NCI-H1417 treated with DMSO at 0.1 percent for 48 hours (cell line): Measurements from ENCODE around the gene TLE3.
A peak's percentile ranks its signal among the peaks of the same experiment; 100 is the strongest.

Experiments
- DNase-seq: peaks from one replicate; lab custom pipeline; 2025; lab: John Stamatoyannopoulos, UW

The TLE3 gene

DNA sequence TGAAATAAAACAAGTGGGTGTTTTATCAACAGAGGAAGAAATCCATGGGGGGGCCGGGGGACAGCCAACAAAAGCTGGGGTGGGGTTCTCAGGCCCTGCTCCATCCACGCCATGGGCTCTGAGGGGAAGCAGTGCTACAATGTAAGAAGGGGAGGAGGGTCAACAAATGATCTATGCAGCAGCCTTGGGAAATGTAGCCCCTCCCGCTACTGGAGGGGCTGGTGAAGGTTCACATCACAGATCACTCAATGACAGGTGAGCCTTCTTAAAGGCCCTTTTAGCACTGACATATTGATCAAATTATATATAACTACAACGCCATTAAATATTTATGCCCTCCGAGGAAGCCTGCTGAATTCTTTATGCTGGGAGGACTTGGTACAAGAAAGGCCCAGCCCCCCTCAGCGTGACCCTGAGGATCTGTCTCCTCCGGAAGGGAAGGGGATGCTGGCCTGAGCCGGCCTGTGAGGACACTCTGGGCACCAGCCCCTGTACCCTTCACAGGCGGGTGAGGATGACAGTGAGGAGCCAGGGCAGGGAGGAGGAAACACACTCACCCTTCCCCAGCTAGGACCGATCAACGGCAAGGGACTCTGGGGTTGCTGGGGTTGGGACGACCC is 15.3 kb downstream of the TLE3 start:
- DNase-seq, result no peak

DNA sequence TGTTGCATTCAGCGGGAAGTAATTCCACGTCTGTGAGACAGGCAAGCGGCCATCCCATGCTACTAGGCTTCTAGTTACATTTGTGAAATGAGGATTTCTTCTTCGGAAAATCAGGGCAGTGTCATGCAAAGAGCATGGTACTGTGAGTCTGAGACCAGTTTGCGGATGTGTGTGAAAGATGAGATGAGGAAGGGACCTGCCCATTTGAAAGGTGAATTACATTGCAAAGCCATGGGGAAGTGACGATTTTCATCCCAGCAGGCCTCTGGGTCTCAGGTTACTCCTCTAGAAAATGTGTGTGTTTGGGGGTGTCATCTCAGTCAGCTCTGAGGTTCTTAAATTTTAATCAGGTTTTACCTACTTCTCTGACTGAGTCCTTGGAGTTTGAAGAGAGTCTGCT is 16.1 kb downstream of the TLE3 start:
- DNase-seq, result no peak

DNA sequence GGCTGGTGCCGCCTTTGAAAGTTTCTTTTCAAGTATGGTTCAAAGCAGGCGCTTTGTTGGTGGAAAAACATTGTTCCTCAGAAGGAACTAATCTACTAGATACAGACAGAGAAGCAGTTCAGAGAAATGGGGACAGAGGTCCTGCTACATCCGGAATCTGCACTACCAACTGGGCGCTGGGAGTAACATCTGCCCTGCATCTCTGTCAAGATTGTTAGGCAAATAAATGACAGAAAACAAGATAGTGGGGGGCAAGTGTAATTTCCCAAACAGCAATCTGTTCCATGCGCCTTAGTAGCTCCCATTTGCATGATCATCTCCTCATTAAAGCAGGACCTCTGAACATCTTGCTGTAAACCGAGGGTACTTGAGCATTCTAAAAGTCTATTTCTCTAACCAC is 17.4 kb downstream of the TLE3 start:
- DNase-seq, result no peak

DNA sequence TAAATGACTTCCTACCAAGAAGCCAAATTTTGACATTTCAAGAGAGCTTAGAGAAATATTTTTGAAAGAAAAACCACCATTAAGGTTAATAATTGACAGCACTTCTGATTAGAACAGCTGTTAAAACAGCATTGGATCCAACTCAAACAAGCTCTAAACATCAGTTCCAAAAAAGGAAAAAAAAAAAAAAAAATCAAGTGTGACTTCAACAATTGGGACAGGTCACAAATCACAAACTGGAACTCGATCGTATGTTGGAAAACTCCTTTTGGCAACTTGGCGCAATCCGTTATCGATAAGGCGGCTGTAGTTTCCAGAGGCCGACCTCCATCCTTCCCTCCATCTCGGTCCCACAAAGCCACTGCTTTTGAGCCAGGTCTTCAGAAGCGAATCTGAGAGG is 17.8 kb downstream of the TLE3 start:
- no peak for DNase-seq

DNA sequence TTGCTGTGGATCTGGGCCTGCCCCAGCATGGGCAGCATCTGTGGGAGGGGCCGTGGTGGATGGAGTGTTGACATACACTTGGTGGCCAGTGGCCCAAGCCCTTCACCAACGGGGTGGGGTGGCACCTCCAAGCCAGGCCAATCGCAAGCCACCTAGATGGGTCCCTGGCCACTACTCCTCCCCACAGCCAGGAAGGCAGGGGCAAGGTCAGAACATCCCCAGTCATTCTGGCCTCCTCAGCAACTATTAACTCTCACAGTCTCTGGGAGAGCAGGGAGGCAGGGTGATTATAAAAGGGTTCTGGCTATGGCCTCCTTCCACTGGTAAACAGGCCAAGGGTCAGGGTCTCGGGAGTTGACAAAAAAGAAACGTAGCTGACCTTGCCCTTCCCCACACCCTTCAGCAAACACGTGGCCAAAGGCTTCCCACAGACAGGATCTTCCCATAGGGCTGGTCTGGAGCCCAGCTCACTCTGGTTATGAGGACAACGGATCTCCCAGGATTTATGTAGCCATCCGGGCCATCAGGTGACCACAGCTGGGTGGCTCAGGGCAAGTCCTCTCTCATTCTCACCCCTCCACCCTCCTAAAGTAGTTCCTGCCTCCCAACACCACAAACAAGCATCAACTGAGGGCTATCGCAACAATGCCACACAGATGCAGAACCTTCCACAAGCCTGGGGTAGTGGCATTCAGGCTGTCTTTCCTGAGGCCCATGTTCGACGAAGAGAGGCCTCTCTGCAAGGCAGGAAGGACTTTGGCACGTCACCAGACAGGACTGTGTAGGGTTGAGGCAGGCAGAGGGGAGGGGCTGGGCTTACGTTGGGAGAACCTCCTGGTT is 18.9 kb downstream of the TLE3 start:
- no peak for DNase-seq

DNA sequence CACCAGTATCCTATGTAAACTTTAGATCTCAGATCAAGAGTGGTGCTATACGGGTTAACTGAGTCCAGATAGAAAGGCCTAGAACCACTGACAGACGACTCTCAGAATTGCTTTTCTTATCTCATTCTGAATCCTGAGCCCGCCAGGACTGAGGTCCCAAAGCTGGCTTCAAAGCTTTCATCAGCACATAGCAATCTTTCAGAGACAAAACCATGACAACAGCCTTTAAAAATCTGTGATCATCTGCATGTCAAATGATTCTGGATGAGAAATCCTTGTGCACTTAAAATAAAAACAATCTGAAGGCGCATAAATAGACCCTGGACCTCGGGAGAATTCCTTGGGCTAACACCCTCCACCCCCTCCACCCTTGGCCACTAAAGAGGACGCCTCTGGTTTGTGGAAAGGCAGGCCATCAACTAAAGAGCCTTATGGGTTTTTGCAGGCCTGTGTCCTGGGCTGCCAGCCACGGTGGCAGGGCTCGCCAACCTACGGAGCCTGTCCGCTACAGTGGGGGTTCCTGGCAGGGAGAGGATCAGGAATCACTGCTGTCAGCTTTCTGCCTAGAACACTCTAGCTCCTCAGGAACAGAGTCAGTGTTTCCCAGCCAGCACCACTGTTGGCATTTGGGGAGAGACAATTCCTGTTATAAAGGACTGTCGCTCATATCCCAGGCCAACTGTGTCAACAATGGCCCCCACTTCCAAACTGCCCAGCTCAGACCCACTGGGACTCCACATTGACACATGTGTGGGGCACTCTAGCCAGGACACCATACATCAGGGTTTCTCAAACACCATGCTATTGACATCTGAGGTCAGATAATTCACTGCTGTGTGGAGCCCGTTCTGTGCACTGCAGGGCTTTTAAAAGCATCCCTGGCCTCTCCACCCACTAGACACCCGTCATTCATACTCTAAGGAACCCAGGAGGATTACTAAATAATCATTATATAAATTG is 20.2 kb downstream of the TLE3 start:
- no peak for DNase-seq

DNA sequence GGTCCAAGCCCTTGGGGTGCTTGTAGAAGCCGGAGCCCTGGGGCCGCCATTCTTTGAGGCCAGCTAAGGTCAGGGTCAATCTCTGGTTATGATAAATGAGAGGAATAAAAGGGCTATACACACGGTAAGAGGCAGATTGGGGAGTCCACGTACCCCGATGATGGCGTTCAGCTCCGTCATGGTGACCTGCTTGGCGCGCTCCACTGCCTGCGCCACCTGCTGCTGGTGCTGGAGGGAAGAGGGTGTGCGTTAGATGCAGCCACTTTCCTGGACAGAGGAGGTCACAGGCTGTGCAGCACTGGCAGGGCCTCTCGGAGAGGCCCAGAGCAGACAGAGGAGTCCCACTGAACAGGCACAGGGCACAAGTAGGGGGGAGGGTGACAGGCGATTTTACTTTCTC is 23.3 kb downstream of the TLE3 start:
- DNase-seq, result no peak

DNA sequence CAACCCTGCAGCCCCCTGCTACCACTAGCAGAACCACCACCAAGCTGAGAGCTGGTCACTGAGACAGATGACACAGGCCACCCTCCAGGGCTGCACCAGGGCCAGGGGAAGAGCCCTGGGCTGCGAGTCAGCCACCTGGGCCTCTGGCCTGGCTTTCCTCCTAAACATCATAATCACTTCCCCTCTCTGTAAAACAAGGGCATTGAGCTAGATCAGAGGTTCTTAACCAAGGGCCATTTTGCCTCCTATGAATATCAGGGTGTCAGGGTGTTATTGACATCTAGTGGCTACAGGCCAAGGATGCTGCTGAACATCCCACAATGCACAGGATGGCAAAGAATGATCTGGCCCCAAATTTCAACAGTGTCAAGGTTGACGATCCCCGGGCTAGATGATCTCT is 25.2 kb downstream of the TLE3 start:
- no peak for DNase-seq

DNA sequence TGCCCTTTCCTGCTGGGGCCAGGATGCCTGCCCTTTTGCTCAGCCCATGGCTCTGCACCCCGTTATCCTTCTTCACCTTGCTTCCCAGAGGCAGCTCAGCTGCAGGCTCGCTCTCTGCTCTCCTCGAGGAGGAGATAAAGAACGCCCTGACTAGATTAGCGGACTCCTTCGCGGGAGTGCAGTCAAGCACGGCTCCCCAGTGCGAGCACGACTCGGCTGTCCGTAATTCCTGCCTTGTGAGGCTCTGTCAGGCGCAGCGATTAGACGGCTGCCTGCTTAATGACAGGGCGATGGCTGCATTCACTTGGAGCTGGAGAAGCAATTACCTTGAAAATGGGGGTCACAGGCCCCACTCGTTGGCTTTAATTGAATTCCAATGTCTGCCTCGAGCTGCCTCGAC is 25.9 kb downstream of the TLE3 start:
- no peak for DNase-seq

DNA sequence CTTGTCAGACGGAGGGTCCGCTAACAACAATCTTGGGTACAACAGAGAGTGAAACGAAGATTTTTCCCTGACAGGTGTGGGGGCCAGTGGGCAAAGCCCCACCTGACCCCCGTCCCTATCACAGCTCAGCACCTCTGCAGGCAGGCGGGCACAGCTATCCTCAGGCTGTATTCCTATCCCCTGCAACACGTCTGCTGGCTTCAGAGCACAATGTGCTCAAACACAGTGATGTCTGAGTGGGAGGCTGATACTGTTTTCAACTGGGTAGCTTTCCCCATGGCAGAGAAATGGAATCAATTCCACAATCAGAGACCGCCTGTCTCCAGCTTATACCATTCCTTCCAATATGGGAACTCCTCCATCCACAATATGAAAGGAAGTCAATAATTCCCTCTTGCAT is 28.0 kb downstream of the TLE3 start:
- DNase-seq, result no peak

DNA sequence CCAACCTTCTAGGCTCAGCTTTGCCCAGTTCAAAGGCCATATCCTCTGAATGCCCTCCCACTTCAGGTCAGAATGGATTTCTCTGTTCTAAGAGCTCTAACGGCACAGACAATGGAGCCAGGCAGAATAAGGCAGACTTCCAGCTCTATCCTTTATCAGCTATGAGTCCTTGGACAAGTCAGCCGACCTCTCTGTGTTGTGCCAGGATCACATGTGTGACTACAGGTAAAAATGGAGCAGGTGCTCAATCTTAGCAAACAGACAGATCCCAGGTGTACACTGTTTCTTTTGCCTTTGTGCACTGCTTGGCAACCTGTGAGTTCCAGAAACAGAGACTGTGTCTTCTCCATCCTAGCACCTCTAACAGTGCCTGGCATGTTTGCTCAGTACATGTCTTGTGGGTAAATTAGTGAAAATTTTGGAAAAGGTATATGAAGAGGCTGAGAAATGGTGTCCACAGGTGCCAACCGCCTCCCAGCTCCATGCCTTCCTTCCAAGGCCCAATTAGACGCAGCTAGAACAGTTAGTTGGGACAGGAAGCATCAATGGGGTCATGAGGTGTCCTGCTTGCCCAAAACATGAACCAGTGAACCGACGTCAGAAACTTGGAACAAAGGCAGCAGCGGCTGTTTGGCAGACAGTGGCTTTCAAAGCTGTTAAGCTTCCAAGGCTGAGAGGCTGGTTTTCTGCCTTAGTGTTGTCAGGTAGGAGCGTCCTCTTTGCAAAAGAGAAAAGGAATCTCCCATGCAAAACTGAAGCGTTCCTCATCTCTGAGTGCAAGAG is 28.7 kb downstream of the TLE3 start:
- DNase-seq, result no peak

DNA sequence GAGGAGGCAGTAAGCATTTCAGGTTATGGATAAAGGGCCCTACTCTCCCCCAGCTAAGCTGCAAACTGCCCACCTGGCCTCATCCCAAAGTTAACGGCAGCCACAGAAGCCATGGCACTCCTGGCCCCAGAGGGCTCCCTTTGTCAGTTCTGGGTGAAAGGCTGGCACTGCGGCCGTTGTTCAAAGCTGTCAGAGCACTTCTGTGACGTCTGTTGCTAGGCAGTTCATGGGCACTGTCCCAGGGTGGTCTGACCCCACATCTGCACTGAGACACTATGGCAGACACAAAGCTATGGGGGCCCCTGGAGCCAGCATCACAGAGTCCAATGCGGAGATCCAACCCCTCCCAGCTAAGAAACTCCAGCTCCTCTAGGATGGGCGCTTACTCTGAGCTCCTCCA is 30.0 kb downstream of the TLE3 start:
- DNase-seq, result no peak

DNA sequence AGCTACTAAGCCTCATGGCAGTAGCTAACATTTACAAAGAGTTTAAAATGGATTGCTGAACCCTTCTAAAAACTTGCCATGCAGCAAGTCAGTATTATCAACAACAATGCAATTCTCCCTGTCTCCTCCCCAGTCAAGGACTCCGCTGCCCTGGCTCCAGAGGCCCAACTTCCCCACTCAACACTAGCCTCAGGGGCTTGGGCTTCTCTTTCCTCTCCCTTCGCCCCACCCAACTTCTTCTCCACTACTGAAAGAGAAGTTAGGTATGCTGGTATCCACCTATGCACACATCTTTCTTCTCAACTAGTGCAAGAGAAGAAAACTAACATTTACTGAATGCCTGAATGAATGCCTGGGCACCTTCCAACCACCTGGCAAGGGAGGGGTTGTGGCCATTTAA is 30.7 kb downstream of the TLE3 start:
- DNase-seq, result no peak

DNA sequence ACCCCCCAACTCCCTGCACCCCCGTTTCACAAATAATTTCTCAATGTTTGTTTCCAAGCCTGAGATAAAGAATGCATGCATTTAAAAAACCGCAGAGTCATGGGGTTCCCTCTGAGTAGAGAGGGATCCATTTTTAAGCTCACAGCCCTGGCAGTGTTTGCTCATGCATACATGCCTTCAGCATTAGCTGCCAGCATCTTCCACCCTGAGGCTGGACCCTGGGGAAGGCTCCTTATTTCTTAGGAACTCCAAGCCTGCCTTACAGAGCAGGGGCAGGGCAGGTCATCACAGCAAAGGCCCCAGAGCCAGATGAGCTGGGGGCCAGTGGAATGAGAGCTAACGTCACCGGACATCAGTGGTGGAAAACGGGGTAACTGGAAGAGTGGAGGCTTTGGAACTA is 31.3 kb downstream of the TLE3 start:
- no peak for DNase-seq

DNA sequence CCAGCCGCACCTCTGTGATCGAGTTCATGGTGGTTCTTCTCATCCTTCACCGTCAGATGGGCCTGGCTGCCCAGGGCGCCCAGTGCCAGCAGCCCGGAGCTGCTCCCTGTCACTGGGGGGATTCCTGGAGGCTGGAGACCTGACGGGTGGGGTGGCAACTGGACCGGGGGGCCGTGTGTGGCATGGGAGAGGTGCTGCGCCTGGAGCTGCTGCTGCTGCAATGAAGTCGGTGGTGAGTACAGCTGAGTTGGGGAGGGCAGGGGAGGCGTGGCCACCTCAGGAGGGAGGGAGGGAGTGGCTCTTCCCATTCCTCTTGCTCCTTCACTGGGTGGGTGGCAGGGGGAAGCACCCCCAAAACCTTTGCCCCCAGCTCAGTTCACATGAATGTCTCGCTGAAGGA is 31.7 kb downstream of the TLE3 start:
- DNase-seq, result no peak

DNA sequence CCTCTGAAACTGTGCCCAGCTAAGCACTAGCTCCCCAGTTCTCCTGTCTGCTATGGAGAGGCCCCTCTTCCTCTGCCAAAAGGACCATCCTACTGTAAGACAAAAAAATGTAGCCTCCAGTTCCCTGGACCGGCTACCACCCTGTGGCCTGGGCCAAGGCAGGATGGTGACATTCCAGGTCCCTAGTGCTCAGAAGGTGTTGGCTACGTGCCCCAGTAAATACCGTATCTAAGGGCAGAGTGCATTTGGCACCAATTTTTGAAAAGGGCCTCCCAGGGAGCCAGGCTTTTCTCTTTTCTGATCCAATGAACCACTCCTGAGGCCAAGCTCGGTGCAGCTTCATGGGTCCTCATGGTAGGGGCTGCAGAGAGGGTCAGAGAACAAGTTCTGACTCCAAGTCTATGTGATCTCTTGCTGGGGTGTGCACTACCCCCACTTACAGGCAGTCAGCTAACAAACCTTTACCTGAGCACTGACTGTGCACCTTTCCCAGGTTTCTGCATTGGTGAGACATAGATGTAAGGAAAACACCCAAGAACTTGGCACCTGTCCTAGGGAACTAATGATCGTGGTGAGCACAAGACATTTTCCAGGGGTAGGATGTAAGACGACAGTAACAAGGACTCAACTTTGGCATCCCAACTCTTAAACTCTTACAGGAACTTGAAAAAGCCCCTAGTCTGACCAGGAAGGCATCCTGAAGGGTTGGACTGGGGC is 32.6 kb downstream of the TLE3 start:
- DNase-seq, result no peak

DNA sequence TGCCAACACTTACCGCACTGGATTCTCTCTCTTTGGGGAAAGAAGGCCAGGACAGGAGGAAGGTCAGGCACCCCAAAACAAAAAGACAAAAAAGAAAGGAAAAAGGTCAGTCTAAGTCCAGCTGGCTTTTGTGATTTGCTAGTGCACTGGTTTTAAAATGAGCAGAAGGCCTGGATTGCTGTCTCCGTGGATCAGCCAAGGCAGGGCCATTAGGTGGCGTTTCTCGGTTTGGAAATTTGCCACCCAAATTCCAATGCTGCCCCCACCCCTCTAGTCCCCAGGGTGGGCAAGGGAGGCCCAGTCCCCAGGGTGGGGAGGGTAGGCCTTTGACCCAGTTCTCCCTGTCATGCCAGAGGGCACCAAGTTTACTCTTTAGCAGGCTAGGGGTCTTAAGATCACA is 33.3 kb downstream of the TLE3 start:
- DNase-seq, result no peak

DNA sequence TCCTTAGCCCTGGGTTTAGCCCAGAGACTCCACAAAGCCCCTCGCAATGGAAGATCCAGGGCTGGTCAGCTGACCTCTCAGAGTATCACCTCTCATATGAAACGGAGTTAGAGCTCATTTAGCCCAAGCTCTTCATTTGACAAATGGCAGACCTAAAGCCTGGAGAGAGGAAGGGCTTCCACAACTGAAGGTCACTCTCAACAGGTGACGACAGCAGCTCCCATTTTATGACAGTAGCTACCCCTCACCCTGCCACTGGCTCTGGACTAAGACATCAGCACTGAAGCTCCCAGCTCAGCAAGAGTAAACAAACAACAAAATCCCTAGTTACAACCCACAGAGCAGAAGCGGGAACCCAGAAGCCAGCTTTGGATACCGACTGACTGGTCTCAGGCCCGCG is 33.7 kb downstream of the TLE3 start:
- no peak for DNase-seq

DNA sequence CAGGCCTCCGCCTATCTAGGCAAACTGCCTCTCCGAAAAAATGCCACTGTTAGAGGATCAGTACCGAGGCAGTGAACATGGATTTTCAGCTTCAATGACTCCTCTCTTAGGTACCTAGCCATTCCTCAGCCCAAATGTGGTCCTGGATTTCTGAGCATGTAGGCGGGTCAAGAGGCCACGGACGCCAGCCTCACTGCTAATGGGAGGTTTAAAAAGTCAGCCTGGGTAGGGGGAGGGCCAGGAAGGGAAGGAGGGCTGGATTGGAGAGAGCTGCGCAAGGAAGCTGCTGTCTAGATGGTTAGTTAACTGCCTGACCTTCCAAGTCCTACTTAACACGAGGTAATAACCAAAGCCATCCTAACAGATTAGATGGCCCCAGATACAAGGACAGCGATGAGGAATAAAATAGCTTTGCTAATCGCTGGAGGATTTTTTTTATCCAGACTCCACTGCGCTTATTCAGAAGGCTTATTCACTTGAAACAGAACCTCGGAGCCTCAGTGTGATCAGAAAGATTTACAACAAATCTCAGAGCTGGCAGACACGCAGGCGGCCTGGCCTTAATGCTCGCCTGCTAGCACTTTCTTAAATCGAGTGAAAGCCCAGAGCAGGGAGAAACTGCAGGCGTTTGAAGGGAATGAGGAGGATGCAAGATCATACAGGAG is 34.3 kb downstream of the TLE3 start:
- DNase-seq, result no peak

DNA sequence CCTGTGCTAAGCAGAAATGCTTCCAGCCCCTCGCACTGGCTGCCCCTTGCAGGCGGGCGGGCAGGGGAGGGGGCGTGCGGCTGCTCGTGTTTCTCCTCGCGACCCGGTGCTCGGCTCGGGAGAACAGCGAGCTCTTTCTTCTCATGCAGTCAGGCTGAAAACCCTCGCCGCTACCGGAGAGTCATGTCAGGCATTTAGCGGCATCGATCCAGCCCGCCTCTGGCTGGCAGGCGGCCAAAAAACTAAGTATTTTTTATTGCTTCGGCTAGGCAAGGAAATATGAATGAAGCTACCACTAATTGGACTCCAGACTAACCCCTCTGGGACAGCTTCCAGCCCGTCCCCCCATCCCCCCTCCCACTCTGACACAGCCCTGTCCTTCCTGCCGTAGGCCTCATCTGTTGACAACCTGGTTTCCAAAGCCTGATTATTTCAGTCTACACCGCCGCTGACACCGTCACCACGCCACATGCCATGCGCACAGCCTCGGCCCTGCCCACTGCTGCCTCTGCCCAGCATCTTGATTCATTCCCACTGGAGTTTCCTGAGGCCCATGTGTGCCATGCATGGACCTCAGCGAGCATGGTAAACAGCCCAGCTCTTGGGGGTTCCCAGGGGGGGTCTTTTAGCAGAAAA is 35.3 kb downstream of the TLE3 start:
- peak; percentile 73 for DNase-seq
